DND-41 (cell line): Measurements from ENCODE around the gene CXCR5.

ENCODE experiments used
- ATAC-seq: fragments of 200-7000 bp; cut with Tn5 transposase; 3 replicates; pipeline ENCODE4 v1.9.1; 2021; ENCODE audit warnings: low read depth; ENCODE audit not compliant: insufficient read depth
- DNase-seq: peaks from one replicate; pipeline ENCODE4 v3.0.0-alpha.2; 2020
- H2AFZ ChIP-seq: 2 replicates; pipeline ENCODE4 v1.6.0; 2012; ENCODE audit warnings: low read depth, low read length
- H3K27ac ChIP-seq: 2 replicates; pipeline ENCODE4 v1.5.1; 2012; ENCODE audit warnings: low read length, inconsistent platforms
- H3K27me3 ChIP-seq: fragments of 200-600 bp; sonication (generic); 2 replicates; pipeline ENCODE4 v1.6.0; 2012; ENCODE audit warnings: low read length, mild to moderate bottlenecking, inconsistent platforms; ENCODE audit not compliant: insufficient read depth, poor library complexity
- H3K36me3 ChIP-seq: 2 replicates; pipeline ENCODE4 v1.5.1; 2012; ENCODE audit warnings: low read length, inconsistent platforms; ENCODE audit not compliant: insufficient read depth
- H3K4me1 ChIP-seq: 2 replicates; pipeline ENCODE4 v1.5.1; 2012; ENCODE audit warnings: mild to moderate bottlenecking, low read length; ENCODE audit not compliant: insufficient read depth
- H3K4me2 ChIP-seq: 2 replicates; pipeline ENCODE4 v1.6.0; 2012; ENCODE audit warnings: mild to moderate bottlenecking, moderate library complexity, low read length, inconsistent platforms; ENCODE audit not compliant: insufficient read depth
- H3K4me3 ChIP-seq, 2 experiments: fragments of 200-600 bp in 1 of 2; shearing (Covaris generic) in 1 of 2; 2 replicates each; pipeline ENCODE4 v1.5.1; 2012 to 2016; ENCODE audit warnings: inconsistent platforms in 2 of 2, low read length in 2 of 2, mild to moderate bottlenecking in 2 of 2, low read depth in 1 of 2, moderate library complexity in 1 of 2
- H3K79me2 ChIP-seq: 2 replicates; pipeline ENCODE4 v1.6.0; 2012; ENCODE audit warnings: low read length, inconsistent platforms; ENCODE audit not compliant: insufficient read depth
- H3K9ac ChIP-seq: 2 replicates; pipeline ENCODE4 v1.6.0; 2012; ENCODE audit warnings: low read depth, mild to moderate bottlenecking, inconsistent platforms, low read length, moderate library complexity
- H3K9me3 ChIP-seq: 2 replicates; pipeline ENCODE4 v1.5.1; 2012; ENCODE audit warnings: low read length, moderate library complexity, mild to moderate bottlenecking, inconsistent platforms; ENCODE audit not compliant: insufficient read depth, severe bottlenecking
- H4K20me1 ChIP-seq: 2 replicates; pipeline ENCODE4 v1.6.0; 2012; ENCODE audit warnings: low read length; ENCODE audit not compliant: insufficient read depth
- CTCF ChIP-seq: IDR thresholded peaks from 2 replicates; pipeline ENCODE4 v1.5.1; 2012; ENCODE audit warnings: borderline replicate concordance, low read length, moderate library complexity, mild to moderate bottlenecking; ENCODE audit not compliant: poor library complexity, severe bottlenecking; ENCODE audit errors: extremely low read depth
- EZH2 ChIP-seq: IDR thresholded peaks from 3 replicates; pipeline ENCODE4 v1.6.1; 2012; ENCODE audit warnings: borderline replicate concordance, low read depth, mild to moderate bottlenecking, moderate library complexity, low read length, inconsistent platforms; ENCODE audit not compliant: severe bottlenecking

CXCR5 gene

GRCh38 chr11:118916842-118917388, 33.2 kb downstream of the CXCR5 start:
- Histone ChIP-seq H3K4me3 (no peak overlapping the region), H3K27ac (peak overlapping the region; percentile 94), H3K4me2 (peak overlapping the region; percentile 21; the same call in 1 of the 2 replicates), H3K4me1 (peaks cover 98% of the 10 kb centered on the region), H4K20me1 (peaks cover 12% of the 10 kb centered on the region; the same call in 1 of the 2 replicates), H3K9me3 (no peaks in the 10 kb centered on the region), H2AFZ (no peak overlapping the region), H3K36me3 (peaks cover 4% of the 10 kb centered on the region; the same call in 1 of the 2 replicates), H3K9ac (peak overlapping the region; percentile 50), H3K27me3 (no peaks in the 10 kb centered on the region), H3K79me2 (peaks cover 82% of the 10 kb centered on the region)
- DNase-seq = no peak
- ATAC-seq = no peak
- TF ChIP-seq CTCF (no peak), EZH2 (no peak)

GRCh38 chr11:118917481-118918127, 33.9 kb downstream of the CXCR5 start:
- ATAC-seq = no peak
- H3K27ac ChIP-seq = peak overlapping the region; percentile 33; the same call in 1 of the 2 replicates
- no peak overlapping the region for H3K4me2 ChIP-seq
- H3K9ac ChIP-seq = no peak overlapping the region
- no peak overlapping the region for H3K4me3 ChIP-seq
- no peaks in the 10 kb centered on the region for H3K27me3 ChIP-seq
- no peak overlapping the region for H2AFZ ChIP-seq
- H3K79me2 ChIP-seq = peaks cover 82% of the 10 kb centered on the region
- DNase-seq = no peak
- H4K20me1 ChIP-seq = peaks cover 16% of the 10 kb centered on the region; the same call in 1 of the 2 replicates
- H3K36me3 ChIP-seq = peaks cover 8% of the 10 kb centered on the region; the same call in 1 of the 2 replicates
- peaks cover 98% of the 10 kb centered on the region for H3K4me1 ChIP-seq
- no peak for TF ChIP-seq CTCF
- TF ChIP-seq EZH2 = no peak
- H3K9me3 ChIP-seq = no peaks in the 10 kb centered on the region

GRCh38 chr11:118918128-118918685, 34.5 kb downstream of the CXCR5 start:
- Histone ChIP-seq H3K27ac (peak overlapping the region; percentile 61), H3K4me3 (no peak overlapping the region), H3K79me2 (peaks cover 82% of the 10 kb centered on the region), H3K4me1 (peaks cover 98% of the 10 kb centered on the region), H3K9me3 (no peaks in the 10 kb centered on the region), H3K9ac (peak overlapping the region; percentile 21; the same call in 1 of the 2 replicates), H2AFZ (no peak overlapping the region), H3K4me2 (no peak overlapping the region), H4K20me1 (peaks cover 16% of the 10 kb centered on the region; the same call in 1 of the 2 replicates), H3K36me3 (peaks cover 12% of the 10 kb centered on the region; the same call in 1 of the 2 replicates), H3K27me3 (no peaks in the 10 kb centered on the region)
- no peak for ATAC-seq
- no peak for DNase-seq
- no peak for TF ChIP-seq EZH2
- TF ChIP-seq CTCF = no peak
